ENCODE measurements around the gene CNTN3.

GRCh38 chr3:74584782-74585181 is 29.7 kb downstream of the CNTN3 start:
- TF ChIP-seq CTCF (IDR thresholded peaks at IDR 0.05) (no peak), POLR2A (IDR thresholded peaks at IDR 0.05) (no peak)
